ENCODE data around the gene NPHP3.

DNA sequence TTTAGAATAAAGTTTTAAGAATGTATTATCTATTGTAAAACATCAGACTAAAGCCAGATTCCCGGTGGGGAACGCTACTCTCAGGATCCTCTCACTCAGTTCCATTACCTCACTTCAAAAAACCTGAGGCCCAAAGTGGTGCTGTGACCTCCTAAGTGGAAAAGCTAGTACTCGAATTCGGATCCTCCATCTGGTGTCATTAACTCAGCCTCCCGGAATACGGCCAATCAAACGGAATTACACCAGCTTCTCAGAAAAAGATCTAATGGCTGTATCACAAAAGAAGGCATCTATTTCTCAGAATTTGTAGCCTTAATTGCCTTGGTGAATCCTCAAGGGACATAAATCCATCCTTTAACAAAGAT is 63.2 kb downstream of the NPHP3 start:
- TF ChIP-seq, protein P1, sequence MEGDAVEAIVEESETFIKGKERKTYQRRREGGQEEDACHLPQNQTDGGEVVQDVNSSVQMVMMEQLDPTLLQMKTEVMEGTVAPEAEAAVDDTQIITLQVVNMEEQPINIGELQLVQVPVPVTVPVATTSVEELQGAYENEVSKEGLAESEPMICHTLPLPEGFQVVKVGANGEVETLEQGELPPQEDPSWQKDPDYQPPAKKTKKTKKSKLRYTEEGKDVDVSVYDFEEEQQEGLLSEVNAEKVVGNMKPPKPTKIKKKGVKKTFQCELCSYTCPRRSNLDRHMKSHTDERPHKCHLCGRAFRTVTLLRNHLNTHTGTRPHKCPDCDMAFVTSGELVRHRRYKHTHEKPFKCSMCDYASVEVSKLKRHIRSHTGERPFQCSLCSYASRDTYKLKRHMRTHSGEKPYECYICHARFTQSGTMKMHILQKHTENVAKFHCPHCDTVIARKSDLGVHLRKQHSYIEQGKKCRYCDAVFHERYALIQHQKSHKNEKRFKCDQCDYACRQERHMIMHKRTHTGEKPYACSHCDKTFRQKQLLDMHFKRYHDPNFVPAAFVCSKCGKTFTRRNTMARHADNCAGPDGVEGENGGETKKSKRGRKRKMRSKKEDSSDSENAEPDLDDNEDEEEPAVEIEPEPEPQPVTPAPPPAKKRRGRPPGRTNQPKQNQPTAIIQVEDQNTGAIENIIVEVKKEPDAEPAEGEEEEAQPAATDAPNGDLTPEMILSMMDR (conservative IDR thresholded peaks at IDR 0.05): no peak
- TF ChIP-seq ZFX (IDR thresholded peaks at IDR 0.05): no peak

All from C4-2B (cell line).